DND-41 (cell line): ENCODE results near the gene GPR176.

ENCODE experiments used
- CTCF ChIP-seq: IDR thresholded peaks from 2 replicates; pipeline ENCODE4 v1.5.1; 2012; ENCODE audit warnings: borderline replicate concordance, low read length, moderate library complexity, mild to moderate bottlenecking; ENCODE audit not compliant: poor library complexity, severe bottlenecking; ENCODE audit errors: extremely low read depth
- EZH2 ChIP-seq: IDR thresholded peaks from 3 replicates; pipeline ENCODE4 v1.6.1; 2012; ENCODE audit warnings: borderline replicate concordance, low read depth, mild to moderate bottlenecking, moderate library complexity, low read length, inconsistent platforms; ENCODE audit not compliant: severe bottlenecking

- TF ChIP-seq CTCF = no peak
- TF ChIP-seq EZH2 = no peak
Measured at GRCh38 chr15:39788800-39789565, 131.1 kb downstream of the GPR176 start.
